Measurements from ENCODE around the gene JAKMIP2. TPM values are rescaled to one million over a fixed set of nuclear protein-coding genes. Genes with fewer than 3 reads are reported as not detected.

Gene JAKMIP2
- total and polyA plus RNA-seq, 10 of the 15 experiments (the other 5 are each of a cell fraction or from before 2014, with no cell fraction given), result 0.51 to 1.8 (median 0.89) TPM

GRCh38 chr5:147690595-147690994, 91.9 kb downstream of the JAKMIP2 start (continued):
- TF ChIP-seq CHD4 (IDR thresholded peaks at IDR 0.05) (no peak), POLR2AphosphoS5 (IDR thresholded peaks at IDR 0.05; ENCODE audit: low read length) (no peak), EED (IDR thresholded peaks at IDR 0.05; ENCODE audit: low read depth) (no peak)

GRCh38 chr5:147689426-147689825, 93.1 kb downstream of the JAKMIP2 start:
- TF ChIP-seq JUND (IDR thresholded peaks at IDR 0.05; ENCODE audit: low read depth, low read length) (no peak), RELA (IDR thresholded peaks at IDR 0.05; ENCODE audit: borderline replicate concordance, partially characterized antibody) (no peak), PBX3 (IDR thresholded peaks at IDR 0.05; ENCODE audit: insufficient replicate concordance, low read depth, low read length) (no peak), POU2F2 (IDR thresholded peaks at IDR 0.05; ENCODE audit: borderline replicate concordance, low read depth, low read length) (no peak), SUZ12 (IDR thresholded peaks at IDR 0.05; ENCODE audit: unreplicated experiment) (no peak), TBL1XR1 (IDR thresholded peaks at IDR 0.05; ENCODE audit: low read depth, low read length) (no peak)
- DNase-seq (ENCODE audit: low read depth, low spot score), result no peak
- ChIA-PET POLR2A (no interaction called here), CTCF (interaction anchor here (1.3 to 2.0 kb wide), 2 partner anchors 10 to 61 kb away, joined by 4 to 7 read pairs; no protein-coding TSS in a partner anchor), SMC1A (ENCODE audit: uncharacterized antibody, unreplicated experiment) (interaction anchor here (1.2 kb wide), 1 partner anchor 15 kb away, joined by 3 read pairs; no protein-coding TSS in a partner anchor), RAD21 (ENCODE audit: unreplicated experiment) (no interaction called here)
- Histone ChIP-seq H3K9me3 (replicated peaks; ENCODE audit: control insufficient read depth, insufficient read depth, low read length) (no peaks in the 10 kb centered on the region), H3K36me3 (ENCODE audit: control insufficient read depth in 2 of 2, insufficient read depth in 2 of 2, low read length in 1 of 2) (no peaks in the 10 kb centered on the region), H3K4me1 (ENCODE audit: control insufficient read depth, insufficient read depth, low read length) (no peaks in the 10 kb centered on the region), H3K79me2 (ENCODE audit: control insufficient read depth, insufficient read depth, low read length) (no peaks in the 10 kb centered on the region), H3K27me3 (replicated peaks in 1 of 2; ENCODE audit: control insufficient read depth in 2 of 2, insufficient read depth in 2 of 2, low read length in 1 of 2) (no peaks in the 10 kb centered on the region), H3K4me2 (ENCODE audit: control insufficient read depth, insufficient read depth) (no peak overlapping the region), H3K27ac (ENCODE audit: control insufficient read depth, insufficient read depth) (no peak overlapping the region), H3K4me3 (no peak overlapping the region), H2AFZ (ENCODE audit: control insufficient read depth, low read depth, low read length) (no peak overlapping the region), H3K9ac (ENCODE audit: control insufficient read depth, insufficient read depth, low read length) (no peak overlapping the region), H4K20me1 (ENCODE audit: control insufficient read depth, insufficient read depth) (no peaks in the 10 kb centered on the region)
- intact Hi-C loops (cut with micrococcal nuclease; ENCODE audit: unreplicated experiment), result no loop called here
- in situ Hi-C loops (cut with MboI), result no loop called here
- WGBS (ENCODE audit: insufficient coverage, insufficient replicate concordance, low lambda C conversion rate, missing lambda C conversion rate), result 20% methylated on average over 4 of the region's 4 CpGs
- no peak for FAIRE-seq
- ATAC-seq, result no peak
- no TSS peak for BruUV-seq (replicated peaks)

Data from GM12878 (cell line).